Activated T-helper 1 cell treated with anti-CD3 and anti-CD28 coated beads, Interleukin-12 subunit alpha, Interleukin-12 subunit beta, Interleukin-2, Interleukin-4 antibody, amounts not matched to agents 30 ng/mL and 10 ng/mL and 1 ng/mL, durations not matched to agents 14 hours and 24 hours and 36 hours (primary cell): Measurements from ENCODE around the gene CTCF. TPM values are rescaled to one million over a fixed set of nuclear protein-coding genes. Genes with fewer than 3 reads are reported as not detected.

Experiments used
- DNase-seq: peaks from one replicate; pipeline ENCODE4 v3.0.0; 2021; ENCODE audit warnings: low spot score
- H3K27ac Mint-ChIP-seq: one replicate; pipeline ENCODE4 v1.8.0; 2021; ENCODE audit warnings: mild to moderate bottlenecking, mixed read lengths
- H3K27me3 Mint-ChIP-seq: one replicate; pipeline ENCODE4 v1.8.0; 2022; ENCODE audit warnings: mild to moderate bottlenecking, moderate library complexity, mixed read lengths; ENCODE audit not compliant: insufficient read depth
- H3K36me3 Mint-ChIP-seq: one replicate; pipeline ENCODE4 v1.8.0; 2021; ENCODE audit warnings: low read depth, mixed read lengths
- H3K4me1 Mint-ChIP-seq: one replicate; pipeline ENCODE4 v1.8.0; 2021; ENCODE audit warnings: low read depth, mixed read lengths
- H3K4me3 Mint-ChIP-seq: one replicate; pipeline ENCODE4 v1.8.0; 2021; ENCODE audit warnings: mild to moderate bottlenecking, moderate library complexity, mixed read lengths
- H3K9me3 Mint-ChIP-seq: one replicate; pipeline ENCODE4 v1.8.0; 2021; ENCODE audit warnings: mixed read lengths
- intact Hi-C: fragments of 100-400 bp; cut with micrococcal nuclease; formaldehyde crosslinking; loops from one replicate; pipeline ENCODE4 v1.15.1; 2024
- total RNA-seq: library from RNA; stranded (reverse); gene quantifications from 2 replicates; pipeline ENCODE4 v1.2.3, GENCODE V29; 2022

The CTCF gene
- total RNA-seq, 1 donor from 2014 or later: 64.7 TPM

DNA sequence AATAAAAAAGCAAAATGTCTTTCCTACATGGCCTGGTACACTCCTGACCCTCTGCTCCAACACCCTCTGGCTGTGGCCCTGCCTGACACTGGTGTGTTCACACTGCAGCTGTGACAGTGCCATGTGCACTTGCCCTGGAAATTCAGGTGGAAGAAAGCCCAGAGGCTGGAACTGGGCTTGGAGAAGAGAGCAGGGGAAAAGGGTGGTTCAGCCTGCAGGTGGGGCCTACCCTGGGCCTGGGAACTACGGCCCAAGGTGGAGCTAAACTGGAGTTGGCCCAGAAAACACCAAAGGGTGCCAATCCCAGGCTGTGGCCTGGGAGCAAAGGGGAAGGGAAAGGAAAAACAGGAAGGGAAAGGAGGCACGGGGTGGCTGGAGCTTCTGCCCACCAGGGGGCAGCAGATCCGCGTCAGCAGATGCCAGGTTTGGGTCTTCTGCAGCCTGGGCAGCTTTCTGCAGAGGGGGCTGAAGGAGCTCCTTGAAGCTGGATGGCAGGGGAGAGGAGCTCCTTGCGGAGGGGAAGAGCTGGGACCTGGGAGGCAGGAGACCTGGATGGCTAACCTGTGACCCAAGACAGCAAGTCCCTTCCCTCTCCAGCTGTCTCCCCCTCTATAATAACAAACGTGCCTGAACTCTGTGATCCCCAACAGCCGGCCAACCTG lies 15.4 kb upstream of the CTCF start:
- Mint-ChIP-seq H3K27me3 (no peaks in the 10 kb centered on the region), H3K36me3 (peaks cover 9% of the 10 kb centered on the region), H3K9me3 (no peaks in the 10 kb centered on the region), H3K4me1 (peaks cover 37% of the 10 kb centered on the region), H3K4me3 (no peak overlapping the region), H3K27ac (peak overlapping the region; percentile 84)
- intact Hi-C loops: loop anchor here (1.0 to 2.0 kb wide), 5 partner anchors 15 to 122 kb away; partner anchors contain the start of genes ACD, CTCF and PARD6A
- peak; percentile 54 for DNase-seq

- Mint-ChIP-seq H3K27me3 (no peaks in the 10 kb centered on the region), H3K9me3 (no peaks in the 10 kb centered on the region), H3K4me3 (peak overlapping the region; percentile 12), H3K36me3 (peaks cover 4% of the 10 kb centered on the region), H3K27ac (peak overlapping the region; percentile 84), H3K4me1 (peaks cover 38% of the 10 kb centered on the region)
- no peak for DNase-seq
- intact Hi-C loops: loop anchor here (1.0 to 2.0 kb wide), 5 partner anchors 15 to 121 kb away; partner anchors contain the start of genes ACD, CTCF and PARD6A
These were observed 14.7 kb upstream of the CTCF start for GRCh38 chr16:67547423-67548264.

- Mint-ChIP-seq H3K4me1 (peaks cover 39% of the 10 kb centered on the region), H3K4me3 (no peak overlapping the region), H3K9me3 (no peaks in the 10 kb centered on the region), H3K27me3 (no peaks in the 10 kb centered on the region), H3K27ac (peak overlapping the region; percentile 83), H3K36me3 (peaks cover 3% of the 10 kb centered on the region)
- intact Hi-C loops: no loop called here
- DNase-seq: no peak
These were observed 13.8 kb upstream of the CTCF start for GRCh38 chr16:67548265-67549126.

GRCh38 chr16:67549240-67549639 lies 13.1 kb upstream of the CTCF start:
- no peak for DNase-seq
- Mint-ChIP-seq H3K27ac (peak overlapping the region; percentile 55), H3K4me3 (no peak overlapping the region), H3K36me3 (peaks cover 3% of the 10 kb centered on the region), H3K4me1 (peaks cover 36% of the 10 kb centered on the region), H3K9me3 (no peaks in the 10 kb centered on the region), H3K27me3 (no peaks in the 10 kb centered on the region)
- intact Hi-C loops: no loop called here

- Mint-ChIP-seq H3K4me3 (no peak overlapping the region), H3K9me3 (no peaks in the 10 kb centered on the region), H3K4me1 (peaks cover 32% of the 10 kb centered on the region), H3K27me3 (no peaks in the 10 kb centered on the region), H3K36me3 (peaks cover 3% of the 10 kb centered on the region), H3K27ac (no peak overlapping the region)
- intact Hi-C loops: no loop called here
- DNase-seq: no peak
These were observed 12.4 kb upstream of the CTCF start for GRCh38 chr16:67549936-67550335.

- peaks cover 41% of the 10 kb centered on the region for H3K4me1 Mint-ChIP-seq
- no peaks in the 10 kb centered on the region for H3K27me3 Mint-ChIP-seq
- DNase-seq: no peak
- no peak overlapping the region for H3K27ac Mint-ChIP-seq
- peaks cover 3% of the 10 kb centered on the region for H3K36me3 Mint-ChIP-seq
- no peak overlapping the region for H3K4me3 Mint-ChIP-seq
- intact Hi-C loops: no loop called here
- no peaks in the 10 kb centered on the region for H3K9me3 Mint-ChIP-seq
These were observed 11.2 kb upstream of the CTCF start for GRCh38 chr16:67551091-67551490.

DNA sequence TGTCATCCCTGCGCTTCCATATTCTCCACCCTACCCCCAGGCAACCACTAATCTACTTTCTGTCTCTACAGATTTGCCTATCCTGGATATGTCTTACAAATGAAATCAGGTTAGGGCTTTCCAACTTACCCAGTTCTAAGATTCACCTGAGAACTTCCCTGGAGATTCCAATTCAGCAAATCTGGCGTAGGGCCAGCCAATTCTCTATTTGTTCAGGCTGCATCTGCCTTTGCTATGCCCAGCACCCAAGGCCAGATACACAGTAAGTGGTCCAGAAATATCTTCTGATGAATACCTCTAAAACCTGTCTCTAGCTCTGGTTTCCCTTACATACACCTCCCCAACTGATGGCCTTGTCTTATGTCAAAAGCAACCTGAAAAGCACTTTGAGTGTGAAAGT lies 10.4 kb upstream of the CTCF start:
- no peaks in the 10 kb centered on the region for H3K27me3 Mint-ChIP-seq
- no peaks in the 10 kb centered on the region for H3K36me3 Mint-ChIP-seq
- H3K4me3 Mint-ChIP-seq: no peak overlapping the region
- H3K4me1 Mint-ChIP-seq: peaks cover 44% of the 10 kb centered on the region
- DNase-seq: no peak
- no peak overlapping the region for H3K27ac Mint-ChIP-seq
- no peaks in the 10 kb centered on the region for H3K9me3 Mint-ChIP-seq
- intact Hi-C loops: no loop called here

DNA sequence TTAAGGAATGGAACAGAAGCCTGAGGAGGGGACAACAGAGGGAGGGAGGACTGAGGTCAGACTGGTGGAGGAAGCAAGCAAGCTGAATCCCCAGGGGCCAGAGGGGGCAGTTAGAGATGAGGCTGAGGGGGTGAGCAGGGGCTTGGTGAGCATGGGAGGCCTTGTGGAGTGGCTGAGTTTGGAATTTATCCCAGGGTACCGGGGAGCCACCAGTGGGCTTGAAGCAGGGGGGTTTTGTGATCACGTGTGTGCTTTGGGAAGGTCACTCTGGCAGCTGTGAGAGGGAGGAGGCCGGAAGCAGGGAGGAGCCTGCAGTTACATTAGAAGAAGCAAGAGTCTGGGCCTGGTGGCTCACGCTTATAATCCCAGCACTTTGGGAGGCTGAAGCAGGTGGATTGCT lies 9.8 kb upstream of the CTCF start:
- Mint-ChIP-seq H3K4me3 (no peak overlapping the region), H3K27ac (peak overlapping the region; percentile 81), H3K36me3 (no peaks in the 10 kb centered on the region), H3K4me1 (peaks cover 45% of the 10 kb centered on the region), H3K9me3 (no peaks in the 10 kb centered on the region), H3K27me3 (no peaks in the 10 kb centered on the region)
- intact Hi-C loops: no loop called here
- no peak for DNase-seq

GRCh38 chr16:67555795-67556212 lies 6.5 kb upstream of the CTCF start:
- Mint-ChIP-seq H3K4me3 (peak overlapping the region; percentile 43), H3K27me3 (no peaks in the 10 kb centered on the region), H3K36me3 (peaks cover 8% of the 10 kb centered on the region), H3K9me3 (no peaks in the 10 kb centered on the region), H3K27ac (peak overlapping the region; percentile 98), H3K4me1 (peaks cover 46% of the 10 kb centered on the region)
- intact Hi-C loops: no loop called here
- DNase-seq: no peak

DNA sequence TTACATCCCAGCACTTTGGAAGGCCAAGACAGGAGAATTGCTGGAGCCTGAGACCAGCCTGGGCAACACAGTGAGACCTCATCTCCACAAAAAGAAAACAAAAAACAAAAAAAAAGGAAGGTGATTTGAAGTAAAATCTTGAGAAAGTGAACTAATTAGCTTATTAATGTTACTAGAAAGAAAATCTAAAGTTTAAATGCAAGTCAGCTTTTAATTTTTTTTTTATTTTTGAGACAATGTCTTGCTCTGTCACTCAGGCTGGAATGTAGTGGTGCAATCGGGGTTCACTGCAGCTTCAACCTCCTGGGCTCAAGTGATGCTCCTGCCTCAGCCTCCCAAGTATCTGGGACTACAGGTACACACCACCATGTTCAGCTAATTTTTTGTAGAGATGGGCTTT lies 3.5 kb upstream of the CTCF start:
- Mint-ChIP-seq H3K4me3 (no peak overlapping the region), H3K36me3 (peaks cover 12% of the 10 kb centered on the region), H3K27me3 (no peaks in the 10 kb centered on the region), H3K9me3 (no peaks in the 10 kb centered on the region), H3K4me1 (peaks cover 41% of the 10 kb centered on the region), H3K27ac (no peak overlapping the region)
- DNase-seq: no peak
- intact Hi-C loops: no loop called here

DNA sequence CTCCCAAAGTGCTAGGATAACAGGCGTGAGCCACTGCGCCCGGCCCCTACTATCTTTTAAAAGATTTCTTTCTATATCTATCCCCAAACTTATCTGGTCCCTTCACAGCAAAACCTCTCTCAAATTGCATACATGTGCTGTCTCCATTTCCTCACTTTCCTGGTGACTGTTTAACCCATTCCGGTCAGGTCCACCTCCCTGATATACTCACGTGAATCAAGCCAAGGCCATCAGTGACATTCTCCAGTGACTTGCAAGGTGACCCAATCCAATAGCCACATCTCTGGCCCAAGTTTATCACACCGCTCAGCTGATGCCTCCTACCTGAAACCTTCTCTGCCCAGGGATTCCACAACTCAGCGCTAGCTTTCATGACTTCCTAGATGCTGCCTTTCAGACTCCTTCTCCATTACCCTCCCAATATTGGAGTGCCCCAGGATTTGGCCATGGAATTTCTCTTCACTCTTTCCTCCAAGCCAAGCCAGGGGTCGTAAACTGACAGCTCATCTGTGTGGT lies 1.4 kb upstream of the CTCF start:
- Mint-ChIP-seq H3K27ac (peak overlapping the region; percentile 94), H3K4me3 (peak overlapping the region; percentile 88), H3K4me1 (peaks cover 45% of the 10 kb centered on the region), H3K9me3 (no peaks in the 10 kb centered on the region), H3K27me3 (no peaks in the 10 kb centered on the region), H3K36me3 (peaks cover 13% of the 10 kb centered on the region)
- no peak for DNase-seq
- intact Hi-C loops: loop anchor here (5.0 kb wide), 2 partner anchors 36 to 314 kb away; partner anchors contain the start of genes FHOD1 and SLC9A5

- intact Hi-C loops: loop anchor here (5.0 kb wide), 2 partner anchors 36 to 314 kb away; partner anchors contain the start of genes FHOD1 and SLC9A5
- peak overlapping the region; percentile 88 for H3K4me3 Mint-ChIP-seq
- DNase-seq: no peak
- no peaks in the 10 kb centered on the region for H3K9me3 Mint-ChIP-seq
- H3K27ac Mint-ChIP-seq: peak overlapping the region; percentile 94
- peaks cover 13% of the 10 kb centered on the region for H3K36me3 Mint-ChIP-seq
- H3K4me1 Mint-ChIP-seq: peaks cover 40% of the 10 kb centered on the region
- no peaks in the 10 kb centered on the region for H3K27me3 Mint-ChIP-seq
These were observed 864 bp upstream of the CTCF start for GRCh38 chr16:67561501-67561823.
